K562 (cell line): Measurements from ENCODE around the gene KRTAP29-1. TPM values are rescaled to one million over a fixed set of nuclear protein-coding genes. Genes with fewer than 3 reads are reported as not detected.

ENCODE experiments used
- ATAC-seq: fragments of 200-7000 bp; cut with Tn5 transposase; 3 replicates; pipeline ENCODE4 v1.9.1; 2020; ENCODE audit warnings: moderate library complexity
- BruUV-seq: library from RNA; stranded (reverse); fragments of 400-500 nt; replicated peaks from 2 replicates; lab custom pipeline; 2021; lab: Mats Ljungman, UMichigan
- CTCF ChIA-PET: fragments of 300-600 bp; formaldehyde crosslinking; extraction: SDS; loops from one replicate; lab custom pipeline; 2021; ENCODE audit warnings: low intra/inter-chr PET ratio; lab: Yijun Ruan, JAX
- POLR2A ChIA-PET: fragments of 300-600, 350-650 bp; sonication (Branson Sonifier 250); formaldehyde crosslinking; extraction: SDS; loops from one replicate; lab custom pipeline; 2021; ENCODE audit warnings: antibody characterized with exemption, inconsistent platforms; lab: Yijun Ruan, JAX
- DNase-seq, 4 experiments: peaks; one replicate each; pipeline versions ENCODE4 v3.0.0 to v3.0.0-alpha.2; 2011 to 2018; ENCODE audit warnings: low spot score in 3 of 4, mixed read lengths in 3 of 4; ENCODE audit errors: extremely low read depth in 1 of 4
- FAIRE-seq: peaks from 2 replicates; lab custom pipeline; 2011; peaks lifted over from hg19 to GRCh38; lab: Jason Lieb, UNC
- H2AFZ ChIP-seq: 2 replicates; pipeline ENCODE4 v1.6.0; 2011; ENCODE audit warnings: low read depth, low read length, control low read depth, inconsistent platforms
- H3K27ac ChIP-seq: fragments of 200-600 bp; 3 replicates; pipeline ENCODE4 v1.8.0; 2011; ENCODE audit warnings: low read depth, mild to moderate bottlenecking, control low read depth, inconsistent platforms, low read length, moderate library complexity, mixed read lengths; ENCODE audit errors: extremely low read depth
- H3K27me3 ChIP-seq, 2 experiments: fragments of 300-600 bp in 1 of 2; 2 replicates in 1 of 2; 3 replicates in 1 of 2; pipeline versions ENCODE4 v1.6.0 to v1.8.0; 2011; ENCODE audit warnings: inconsistent platforms in 2 of 2, low read length in 2 of 2, mild to moderate bottlenecking in 1 of 2, mixed read lengths in 1 of 2, moderate library complexity in 1 of 2; ENCODE audit not compliant: control insufficient read depth in 2 of 2, insufficient read depth in 2 of 2
- H3K36me3 ChIP-seq: fragments of 300-600 bp; 3 replicates; pipeline ENCODE4 v1.8.0; 2011; ENCODE audit warnings: mild to moderate bottlenecking, low read length, inconsistent platforms; ENCODE audit not compliant: control insufficient read depth, insufficient read depth
- H3K4me1 ChIP-seq, 2 experiments: fragments of 200-600 bp in 1 of 2; replicated peaks in 1 of 2; 2 replicates in 1 of 2; 3 replicates in 1 of 2; pipeline versions ENCODE4 v1.5.1 to v1.8.0; 2011; ENCODE audit warnings: inconsistent platforms in 2 of 2, low read length in 2 of 2, mild to moderate bottlenecking in 1 of 2, mixed read lengths in 1 of 2, moderate library complexity in 1 of 2; ENCODE audit not compliant: control insufficient read depth in 2 of 2, insufficient read depth in 2 of 2
- H3K4me2 ChIP-seq: 2 replicates; pipeline ENCODE4 v1.6.1; 2011; ENCODE audit warnings: low read length, control low read depth, inconsistent platforms, mixed read lengths; ENCODE audit not compliant: insufficient read depth
- H3K4me3 ChIP-seq: fragments of 200-600 bp; sonication (generic), shearing (Covaris generic); 2 replicates; pipeline ENCODE4 v1.5.1; 2016; ENCODE audit warnings: control low read depth, inconsistent platforms
- H3K79me2 ChIP-seq: fragments of 200-600 bp; 3 replicates; pipeline ENCODE4 v1.8.0; 2011; ENCODE audit warnings: low read length, inconsistent platforms; ENCODE audit not compliant: control insufficient read depth, insufficient read depth
- H3K9ac ChIP-seq, 2 experiments: 2 replicates each; pipeline versions ENCODE4 v1.6.0 to v1.6.1; 2011; ENCODE audit warnings: low read depth in 2 of 2, low read length in 2 of 2, control low read depth in 1 of 2, inconsistent platforms in 1 of 2, mild to moderate bottlenecking in 1 of 2, mixed read lengths in 1 of 2; ENCODE audit not compliant: insufficient read depth in 1 of 2
- H3K9me1 ChIP-seq: one replicate; pipeline ENCODE4 v1.6.0; 2011; ENCODE audit warnings: inconsistent platforms, mild to moderate bottlenecking, low read length, moderate library complexity; ENCODE audit not compliant: control insufficient read depth, insufficient read depth
- H3K9me3 ChIP-seq: replicated peaks from 2 replicates; pipeline ENCODE4 v1.5.1; 2011; ENCODE audit warnings: low read depth, low read length, inconsistent platforms; ENCODE audit not compliant: control insufficient read depth, insufficient read depth
- H4K20me1 ChIP-seq: replicated peaks from 2 replicates; pipeline ENCODE4 v1.6.1; 2011; ENCODE audit warnings: low read length, inconsistent platforms, mixed read lengths; ENCODE audit not compliant: control insufficient read depth, insufficient read depth
- BMI1 ChIP-seq: fragments of 150-350 bp; IDR thresholded peaks from 2 replicates; pipeline ENCODE4 v1.6.1; 2014; ENCODE audit warnings: low read length
- CHD2 ChIP-seq: IDR thresholded peaks from 2 replicates; pipeline ENCODE4 v1.6.1; 2011; ENCODE audit warnings: low read depth, low read length
- E4F1 ChIP-seq: fragments of 250-450 bp; sonication (Bioruptor Pico); IDR thresholded peaks from 2 replicates; pipeline ENCODE4 v1.5.0; 2021; ENCODE audit warnings: mild to moderate bottlenecking, borderline replicate concordance
- GABPB2 ChIP-seq: fragments of 250-450 bp; sonication (Bioruptor Pico); conservative IDR thresholded peaks from 2 replicates; pipeline ENCODE4 v1.5.1; 2021; ENCODE audit warnings: mild to moderate bottlenecking
- NFIC ChIP-seq: fragments of 450-650 bp; IDR thresholded peaks from 2 replicates; pipeline ENCODE4 v1.6.1; 2017; ENCODE audit warnings: mild to moderate bottlenecking, inconsistent platforms
- PATZ1 ChIP-seq: fragments of 250-450 bp; sonication (Bioruptor Pico); IDR thresholded peaks from 2 replicates; pipeline ENCODE4 v1.5.0; 2020; ENCODE audit warnings: mild to moderate bottlenecking, borderline replicate concordance
- RBM39 ChIP-seq: fragments of 200-400 bp; formaldehyde crosslinking; optimal IDR thresholded peaks from 2 replicates; pipeline ENCODE3; 2018; ENCODE audit warnings: low read depth, low read length
- RFX5 ChIP-seq: IDR thresholded peaks from 2 replicates; pipeline ENCODE4 v1.6.1; 2011; ENCODE audit warnings: low read depth, mild to moderate bottlenecking, improper control_type of control experiment, low read length
- SMAD1 ChIP-seq: fragments of 150-350 bp; IDR thresholded peaks from 2 replicates; pipeline ENCODE4 v1.6.1; 2014; ENCODE audit warnings: low read length, low read depth; ENCODE audit not compliant: partially characterized antibody
- TRIM28 ChIP-seq: fragments of 450-650 bp; IDR thresholded peaks from 2 replicates; pipeline ENCODE4 v1.6.1; 2017
- ZNF263 ChIP-seq: sonication (generic); formaldehyde crosslinking; IDR thresholded peaks from 2 replicates; pipeline ENCODE4 v1.8.0; 2022; ENCODE audit warnings: mild to moderate bottlenecking, missing genetic modification reagents, borderline replicate concordance
- WGBS: fragments of 100-300 bp; shearing (Covaris generic); methylation state at CpG from one replicate; pipeline ENCODE4 v1.1.6; 2016; ENCODE audit warnings: low coverage, mixed read lengths; ENCODE audit not compliant: insufficient coverage; ENCODE audit errors: missing lambda C conversion rate; 5-methylcytosine and 5-hydroxymethylcytosine counted together
- in situ Hi-C: fragments of 300-500 bp; cut with MboI; formaldehyde crosslinking; loops from 4 replicates; pipeline ENCODE4 v1.15.0; 2018; ENCODE audit warnings: inconsistent platforms, mixed read lengths
- intact Hi-C: fragments of 100-400 bp; cut with micrococcal nuclease; formaldehyde crosslinking; loops from 2 replicates; pipeline ENCODE4 v1.14.2; 2022
- polyA plus RNA-seq, 8 experiments: library from polyadenylated mRNA; depleted of rRNA in 4 of 8; stranded (reverse) in 5 of 8; unstranded in 3 of 8; fragments of >200 nt; fragmentation: Nextera tagmentation in 2 of 8; fragmentation: Illumina TruSeq in 1 of 8; extraction: Ambion mirVana in 2 of 8; extraction: Trizol in 1 of 8; gene quantifications; 2 replicates each; pipeline versions ENCODE4 v1.2.1 to v1.2.3, GENCODE V29; 2011 to 2014; ENCODE audit warnings: inconsistent platforms in 1 of 8, missing spikeins in 1 of 8
- total RNA-seq, 7 experiments: library from RNA; depleted of rRNA in 6 of 7; stranded (reverse); fragments of >200 nt in 6 of 7; fragmentation: Illumina TruSeq in 2 of 7; extraction: Trizol in 2 of 7; gene quantifications; 2 replicates each; pipeline versions ENCODE4 v1.2.1 to v1.2.3, GENCODE V29; 2011 to 2021; ENCODE audit warnings: low replicate concordance in 1 of 7

KRTAP29-1 gene
- total and polyA plus RNA-seq, 9 of the 15 experiments (the other 6 are each of a cell fraction or from before 2014, with no cell fraction given), result not detected

GRCh38 chr17:41327411-41328120, 24.9 kb upstream of the KRTAP29-1 start:
- WGBS, result 3% methylated on average over 5 of the region's 8 CpGs
- no peaks in the 10 kb centered on the region; the same call in 1 of the 2 replicates for H4K20me1 ChIP-seq
- H3K27ac ChIP-seq, result no peak overlapping the region
- H3K36me3 ChIP-seq, result no peaks in the 10 kb centered on the region
- H3K27me3 ChIP-seq, result peaks cover 0 to 9% of the 10 kb centered on the region in 2 experiments; a peak in 1 of 5 replicates
- TF ChIP-seq E4F1, result no peak
- TF ChIP-seq GABPB2 (CRISPR knock-in tag), result no peak
- no peak for TF ChIP-seq ZNF263 (CRISPR knock-in tag)
- TF ChIP-seq TRIM28, result no peak
- no peak for TF ChIP-seq PATZ1 (CRISPR knock-in tag)
- no peak for TF ChIP-seq BMI1
- no peak for TF ChIP-seq SMAD1
- TF ChIP-seq CHD2, result no peak
- TF ChIP-seq RBM39, result no peak
- no peak for TF ChIP-seq NFIC
- no peak for TF ChIP-seq RFX5
- TF ChIP-seq, all 486 proteins: peak for 0
- Histone ChIP-seq H3K4me1 (no peaks in the 10 kb centered on the region), H2AFZ (no peak overlapping the region), H3K4me3 (no peak overlapping the region), H3K9ac (no peak overlapping the region), H3K9me1 (no peaks in the 10 kb centered on the region), H3K4me2 (no peak overlapping the region), H3K9me3 (no peaks in the 10 kb centered on the region), H3K79me2 (no peaks in the 10 kb centered on the region)
- ChIA-PET POLR2A (interaction anchor here (0.6 kb wide), 1 partner anchor 183 kb away, joined by 3 read pairs; no protein-coding TSS in a partner anchor), CTCF (no interaction called here)
- FAIRE-seq (no peak), ATAC-seq (no peak), DNase-seq (no peak)
- in situ Hi-C loops, result no loop called here
- no TSS peak for BruUV-seq
- intact Hi-C loops, result loop anchor here (5.0 kb wide), 1 partner anchor 420 kb away; no protein-coding TSS in a partner anchor
